Measurements from ENCODE around the gene TECPR1.

Gene TECPR1

GRCh38 chr7:98235901-98236300 lies 16.1 kb downstream of the TECPR1 start:
- H3K27me3 ChIP-seq (ENCODE audit: control insufficient read depth in 1 of 2, insufficient read depth in 2 of 2, low read length in 2 of 2): no peaks in the 10 kb centered on the region
- peaks cover 8 to 24% of the 10 kb centered on the region in 2 donors for H3K36me3 ChIP-seq (ENCODE audit: control insufficient read depth in 1 of 2, insufficient read depth in 2 of 2, low read length in 2 of 2)
- H3K9me3 ChIP-seq (ENCODE audit: control insufficient read depth in 1 of 2, low read length in 2 of 2): no peaks in the 10 kb centered on the region
- H3K4me3 ChIP-seq (ENCODE audit: low read depth in 1 of 2, low read length in 2 of 2): no peak overlapping the region
- no peak overlapping the region for H3K27ac ChIP-seq (ENCODE audit: low read depth, low read length)
- no peak overlapping the region for H3K9ac ChIP-seq (ENCODE audit: low read depth in 1 of 2, low read length in 2 of 2)
- H3K4me1 ChIP-seq (ENCODE audit: control insufficient read depth in 1 of 2, insufficient read depth in 2 of 2, low read length in 2 of 2): no peaks in the 10 kb centered on the region

DNA sequence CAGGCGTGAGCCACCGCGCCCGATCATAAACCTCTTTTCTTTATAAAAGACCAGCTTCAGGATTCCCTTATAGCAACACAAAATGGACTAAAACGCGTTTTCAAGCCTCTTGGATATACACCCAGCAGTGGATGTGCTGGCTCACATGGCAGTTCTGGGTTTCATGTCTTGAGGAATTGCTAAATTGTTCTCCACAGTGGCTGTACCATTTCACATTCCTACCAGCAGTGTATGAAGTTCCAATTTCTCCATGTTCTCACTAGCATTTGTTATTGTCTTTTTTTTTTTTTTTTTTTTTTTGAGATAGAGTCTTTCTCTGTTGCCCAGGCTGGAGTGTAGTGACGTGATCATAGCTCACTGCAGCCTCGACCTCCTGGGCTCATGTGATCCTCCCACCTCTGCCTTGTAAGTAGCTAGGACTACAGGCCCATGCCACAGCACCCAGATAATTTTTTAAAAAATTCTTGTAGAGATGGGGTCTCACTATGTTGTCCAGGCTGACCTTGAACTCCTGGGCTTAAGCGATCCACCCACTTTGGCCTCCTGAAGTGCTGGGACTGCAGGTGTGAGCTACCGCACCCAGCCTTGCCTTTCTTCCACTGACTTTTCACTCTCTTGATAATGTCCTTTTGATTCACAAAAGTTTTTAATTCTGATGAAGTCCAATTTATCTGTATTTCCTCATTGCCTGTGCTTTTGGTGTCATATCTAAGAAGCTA lies 17.4 kb downstream of the TECPR1 start:
- H3K9ac ChIP-seq (ENCODE audit: low read depth in 1 of 2, low read length in 2 of 2): no peak overlapping the region
- no peaks in the 10 kb centered on the region for H3K9me3 ChIP-seq (ENCODE audit: control insufficient read depth in 1 of 2, low read length in 2 of 2)
- no peaks in the 10 kb centered on the region for H3K27me3 ChIP-seq (ENCODE audit: control insufficient read depth in 1 of 2, insufficient read depth in 2 of 2, low read length in 2 of 2)
- H3K36me3 ChIP-seq (ENCODE audit: control insufficient read depth in 1 of 2, insufficient read depth in 2 of 2, low read length in 2 of 2): peaks cover 8 to 25% of the 10 kb centered on the region in 2 donors
- no peaks in the 10 kb centered on the region for H3K4me1 ChIP-seq (ENCODE audit: control insufficient read depth in 1 of 2, insufficient read depth in 2 of 2, low read length in 2 of 2)
- no peak overlapping the region for H3K4me3 ChIP-seq (ENCODE audit: low read depth in 1 of 2, low read length in 2 of 2)
- no peak overlapping the region for H3K27ac ChIP-seq (ENCODE audit: low read depth, low read length)

DNA sequence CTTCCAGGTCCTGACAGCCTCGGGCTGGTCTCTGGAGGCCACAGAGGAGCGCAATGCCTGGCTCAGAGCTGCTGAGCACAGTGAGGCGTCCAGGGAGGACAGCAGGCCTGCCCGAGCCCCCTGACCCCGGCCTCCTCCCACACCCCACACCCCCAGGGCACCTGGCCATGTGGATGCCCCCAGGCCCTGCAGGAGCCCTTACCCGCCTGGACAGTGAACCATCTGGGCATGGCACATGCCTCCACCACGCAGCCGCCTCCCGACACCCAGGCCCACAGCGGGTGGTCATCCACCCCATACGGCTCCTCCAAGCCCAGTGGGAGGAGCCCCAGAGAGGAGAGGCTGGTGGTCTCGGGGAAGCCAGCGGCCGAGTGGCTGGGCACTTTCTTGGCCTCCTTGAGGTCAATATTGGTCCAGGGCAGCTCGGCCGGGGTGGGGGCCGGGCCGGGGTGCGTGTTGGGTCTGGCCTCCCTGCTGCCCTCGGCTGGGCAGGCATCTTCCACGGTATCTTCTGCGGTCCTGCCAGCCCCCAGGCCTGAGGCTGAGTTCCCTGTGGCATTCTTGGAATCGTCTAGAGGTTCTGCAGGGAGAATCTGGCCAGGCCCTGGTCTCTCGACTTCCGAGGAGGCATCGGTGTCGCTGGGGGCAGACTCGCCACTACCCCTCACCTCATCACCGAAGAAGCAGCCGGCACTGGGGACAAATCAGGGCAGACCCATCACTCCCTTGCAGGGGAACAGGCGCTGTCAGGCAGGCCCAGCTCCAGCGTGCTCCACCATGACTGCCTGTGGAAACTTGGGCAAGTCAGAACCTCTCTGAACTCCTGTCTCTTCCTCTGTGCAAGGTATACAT lies 18.6 kb downstream of the TECPR1 start:
- peaks cover 6 to 24% of the 10 kb centered on the region in 2 donors for H3K36me3 ChIP-seq (ENCODE audit: control insufficient read depth in 1 of 2, insufficient read depth in 2 of 2, low read length in 2 of 2)
- H3K27ac ChIP-seq (ENCODE audit: low read depth, low read length): no peak overlapping the region
- no peak overlapping the region for H3K9ac ChIP-seq (ENCODE audit: low read depth in 1 of 2, low read length in 2 of 2)
- H3K27me3 ChIP-seq (ENCODE audit: control insufficient read depth in 1 of 2, insufficient read depth in 2 of 2, low read length in 2 of 2): no peaks in the 10 kb centered on the region
- no peaks in the 10 kb centered on the region for H3K4me1 ChIP-seq (ENCODE audit: control insufficient read depth in 1 of 2, insufficient read depth in 2 of 2, low read length in 2 of 2)
- H3K4me3 ChIP-seq (ENCODE audit: low read depth in 1 of 2, low read length in 2 of 2): no peak overlapping the region
- H3K9me3 ChIP-seq (ENCODE audit: control insufficient read depth in 1 of 2, low read length in 2 of 2): no peaks in the 10 kb centered on the region

- no peaks in the 10 kb centered on the region for H3K27me3 ChIP-seq (ENCODE audit: control insufficient read depth in 1 of 2, insufficient read depth in 2 of 2, low read length in 2 of 2)
Observed at GRCh38 chr7:98232799-98233198, 19.2 kb downstream of the TECPR1 start.

DNA sequence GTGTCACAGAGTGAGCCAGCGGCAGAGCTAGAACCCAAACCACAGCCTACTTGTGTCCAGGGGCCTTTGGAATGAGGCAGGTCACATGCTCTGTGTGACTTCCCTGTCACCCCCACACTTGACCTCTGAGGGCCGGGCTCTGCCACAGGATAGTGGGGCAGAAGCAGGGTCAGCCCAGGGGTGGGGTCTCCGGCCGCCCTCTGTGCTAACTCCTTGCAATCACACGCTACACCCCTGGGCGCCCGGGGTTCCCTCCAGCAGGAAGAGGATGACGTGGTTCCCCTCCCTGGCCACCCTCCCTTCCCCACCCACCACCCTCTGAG lies 19.8 kb downstream of the TECPR1 start:
- H3K4me3 ChIP-seq (ENCODE audit: low read depth in 1 of 2, low read length in 2 of 2): no peak overlapping the region
- H3K9ac ChIP-seq (ENCODE audit: low read depth in 1 of 2, low read length in 2 of 2): no peak overlapping the region
- no peaks in the 10 kb centered on the region for H3K4me1 ChIP-seq (ENCODE audit: control insufficient read depth in 1 of 2, insufficient read depth in 2 of 2, low read length in 2 of 2)
- H3K36me3 ChIP-seq (ENCODE audit: control insufficient read depth in 1 of 2, insufficient read depth in 2 of 2, low read length in 2 of 2): peaks cover 4 to 15% of the 10 kb centered on the region in 2 donors
- no peaks in the 10 kb centered on the region for H3K9me3 ChIP-seq (ENCODE audit: control insufficient read depth in 1 of 2, low read length in 2 of 2)
- H3K27ac ChIP-seq (ENCODE audit: low read depth, low read length): no peak overlapping the region
- no peaks in the 10 kb centered on the region for H3K27me3 ChIP-seq (ENCODE audit: control insufficient read depth in 1 of 2, insufficient read depth in 2 of 2, low read length in 2 of 2)

More at GRCh38 chr7:98232799-98233198, 19.2 kb downstream of the TECPR1 start:
- Histone ChIP-seq H3K9ac (ENCODE audit: low read depth in 1 of 2, low read length in 2 of 2) (no peak overlapping the region), H3K9me3 (ENCODE audit: control insufficient read depth in 1 of 2, low read length in 2 of 2) (no peaks in the 10 kb centered on the region), H3K36me3 (ENCODE audit: control insufficient read depth in 1 of 2, insufficient read depth in 2 of 2, low read length in 2 of 2) (peaks cover 4 to 17% of the 10 kb centered on the region in 2 donors), H3K27ac (ENCODE audit: low read depth, low read length) (no peak overlapping the region), H3K4me3 (ENCODE audit: low read depth in 1 of 2, low read length in 2 of 2) (no peak overlapping the region), H3K4me1 (ENCODE audit: control insufficient read depth in 1 of 2, insufficient read depth in 2 of 2, low read length in 2 of 2) (no peaks in the 10 kb centered on the region)

- H3K27me3 ChIP-seq (ENCODE audit: control insufficient read depth in 1 of 2, insufficient read depth in 2 of 2, low read length in 2 of 2): no peaks in the 10 kb centered on the region
- no peaks in the 10 kb centered on the region for H3K9me3 ChIP-seq (ENCODE audit: control insufficient read depth in 1 of 2, low read length in 2 of 2)
- no peak overlapping the region for H3K9ac ChIP-seq (ENCODE audit: low read depth in 1 of 2, low read length in 2 of 2)
- no peak overlapping the region for H3K27ac ChIP-seq (ENCODE audit: low read depth, low read length)
- H3K4me1 ChIP-seq (ENCODE audit: control insufficient read depth in 1 of 2, insufficient read depth in 2 of 2, low read length in 2 of 2): no peaks in the 10 kb centered on the region
- H3K36me3 ChIP-seq (ENCODE audit: control insufficient read depth in 1 of 2, insufficient read depth in 2 of 2, low read length in 2 of 2): peaks cover 2 to 15% of the 10 kb centered on the region in 2 donors
- H3K4me3 ChIP-seq (ENCODE audit: low read depth in 1 of 2, low read length in 2 of 2): no peak overlapping the region
Observed at GRCh38 chr7:98231493-98232262, 20.4 kb downstream of the TECPR1 start.

GRCh38 chr7:98230746-98231471 lies 21.1 kb downstream of the TECPR1 start:
- peaks cover 6 to 21% of the 10 kb centered on the region in 2 donors for H3K36me3 ChIP-seq (ENCODE audit: control insufficient read depth in 1 of 2, insufficient read depth in 2 of 2, low read length in 2 of 2)
- no peak overlapping the region for H3K4me3 ChIP-seq (ENCODE audit: low read depth in 1 of 2, low read length in 2 of 2)
- H3K9me3 ChIP-seq (ENCODE audit: control insufficient read depth in 1 of 2, low read length in 2 of 2): no peaks in the 10 kb centered on the region
- H3K9ac ChIP-seq (ENCODE audit: low read depth in 1 of 2, low read length in 2 of 2): no peak overlapping the region
- H3K27ac ChIP-seq (ENCODE audit: low read depth, low read length): no peak overlapping the region
- no peaks in the 10 kb centered on the region for H3K4me1 ChIP-seq (ENCODE audit: control insufficient read depth in 1 of 2, insufficient read depth in 2 of 2, low read length in 2 of 2)
- H3K27me3 ChIP-seq (ENCODE audit: control insufficient read depth in 1 of 2, insufficient read depth in 2 of 2, low read length in 2 of 2): no peaks in the 10 kb centered on the region

- H3K9me3 ChIP-seq (ENCODE audit: control insufficient read depth in 1 of 2, low read length in 2 of 2): no peaks in the 10 kb centered on the region
- no peak overlapping the region for H3K9ac ChIP-seq (ENCODE audit: low read depth in 1 of 2, low read length in 2 of 2)
- H3K4me1 ChIP-seq (ENCODE audit: control insufficient read depth in 1 of 2, insufficient read depth in 2 of 2, low read length in 2 of 2): no peaks in the 10 kb centered on the region
- H3K27ac ChIP-seq (ENCODE audit: low read depth, low read length): no peak overlapping the region
- H3K36me3 ChIP-seq (ENCODE audit: control insufficient read depth in 1 of 2, insufficient read depth in 2 of 2, low read length in 2 of 2): peaks cover 8 to 24% of the 10 kb centered on the region in 2 donors
- H3K4me3 ChIP-seq (ENCODE audit: low read depth in 1 of 2, low read length in 2 of 2): no peak overlapping the region
- no peaks in the 10 kb centered on the region for H3K27me3 ChIP-seq (ENCODE audit: control insufficient read depth in 1 of 2, insufficient read depth in 2 of 2, low read length in 2 of 2)
Observed at GRCh38 chr7:98229991-98230745, 21.9 kb downstream of the TECPR1 start.

- no peak overlapping the region for H3K27ac ChIP-seq (ENCODE audit: low read depth, low read length)
- peaks cover 8 to 24% of the 10 kb centered on the region in 2 donors for H3K36me3 ChIP-seq (ENCODE audit: control insufficient read depth in 1 of 2, insufficient read depth in 2 of 2, low read length in 2 of 2)
- no peaks in the 10 kb centered on the region for H3K4me1 ChIP-seq (ENCODE audit: control insufficient read depth in 1 of 2, insufficient read depth in 2 of 2, low read length in 2 of 2)
- no peaks in the 10 kb centered on the region for H3K27me3 ChIP-seq (ENCODE audit: control insufficient read depth in 1 of 2, insufficient read depth in 2 of 2, low read length in 2 of 2)
- no peaks in the 10 kb centered on the region for H3K9me3 ChIP-seq (ENCODE audit: control insufficient read depth in 1 of 2, low read length in 2 of 2)
- no peak overlapping the region for H3K4me3 ChIP-seq (ENCODE audit: low read depth in 1 of 2, low read length in 2 of 2)
- H3K9ac ChIP-seq (ENCODE audit: low read depth in 1 of 2, low read length in 2 of 2): no peak overlapping the region
Observed at GRCh38 chr7:98229441-98229840, 22.6 kb downstream of the TECPR1 start.

Measured in duodenal mucosa (tissue), 2 donors.